PC-3 (cell line): Measurements from ENCODE around the gene USP22.

Experiments used
- CTCF ChIP-seq: fragments of 300-600 bp; sonication (generic); conservative IDR thresholded peaks from 2 replicates; pipeline ENCODE4 v1.5.1; 2017; ENCODE audit warnings: antibody characterized with exemption, low read depth, mild to moderate bottlenecking, low read length
- EZH2 ChIP-seq: fragments of 300-600 bp; sonication (generic); IDR thresholded peaks from one replicate; pipeline ENCODE4 v1.6.1; 2017; ENCODE audit warnings: antibody characterized with exemption, mild to moderate bottlenecking, low read length; ENCODE audit not compliant: unreplicated experiment
- EZH2phosphoT487 ChIP-seq: fragments of 300-600 bp; sonication (generic); IDR thresholded peaks from 2 replicates; pipeline ENCODE4 v1.6.1; 2018; ENCODE audit warnings: mild to moderate bottlenecking, antibody characterized with exemption, low read length, borderline replicate concordance

- TF ChIP-seq EZH2phosphoT487: no peak
- TF ChIP-seq CTCF: no peak
- no peak for TF ChIP-seq EZH2
Measured at GRCh38 chr17:21029036-21029435, 13.8 kb downstream of the USP22 start.
